CD14-positive monocyte (primary cell): ENCODE results near the gene DNAAF2. TPM values are rescaled to one million over a fixed set of nuclear protein-coding genes. Genes with fewer than 3 reads are reported as not detected.
A peak's percentile ranks its signal among the peaks of the same experiment; 100 is the strongest.

Experiments used
- DNase-seq, 3 donors: peaks; one replicate each; pipeline ENCODE4 v3.0.0-alpha.2; 2011 to 2022
- H2AFZ ChIP-seq: 2 replicates; pipeline ENCODE4 v1.6.0; 2012; ENCODE audit warnings: mild to moderate bottlenecking, low read depth, low read length, inconsistent platforms; ENCODE audit not compliant: insufficient read depth, poor library complexity, severe bottlenecking
- H3K27ac ChIP-seq, 2 donors: 1 replicate in 1 of 2; 2 replicates in 1 of 2; pipeline ENCODE4 v1.5.1; 2012 to 2013; ENCODE audit warnings: low read length in 2 of 2, control low read depth in 1 of 2, inconsistent platforms in 1 of 2, low read depth in 1 of 2, mild to moderate bottlenecking in 1 of 2
- H3K27me3 ChIP-seq, 2 donors: one replicate each; pipeline versions ENCODE4 v1.6.0 to v1.6.1; 2011 to 2013; ENCODE audit warnings: low read length in 2 of 2; ENCODE audit not compliant: control insufficient read depth in 2 of 2, insufficient read depth in 2 of 2
- H3K36me3 ChIP-seq, 2 donors: replicated peaks in 1 of 2; 1 replicate in 1 of 2; 2 replicates in 1 of 2; pipeline versions ENCODE4 v1.5.1 to v1.6.1; 2012 to 2013; ENCODE audit warnings: low read length in 2 of 2, control low read depth in 1 of 2, inconsistent platforms in 1 of 2, mild to moderate bottlenecking in 1 of 2; ENCODE audit not compliant: insufficient read depth in 2 of 2, control insufficient read depth in 1 of 2
- H3K4me1 ChIP-seq, 2 donors: 1 replicate in 1 of 2; 2 replicates in 1 of 2; pipeline versions ENCODE4 v1.5.1 to v1.6.1; 2012 to 2013; ENCODE audit warnings: low read length in 2 of 2, control low read depth in 1 of 2, inconsistent platforms in 1 of 2, mild to moderate bottlenecking in 1 of 2, moderate library complexity in 1 of 2; ENCODE audit not compliant: insufficient read depth in 2 of 2, control insufficient read depth in 1 of 2
- H3K4me2 ChIP-seq: replicated peaks from 2 replicates; pipeline ENCODE3; 2012; ENCODE audit warnings: low read length, moderate library complexity, mild to moderate bottlenecking; ENCODE audit not compliant: poor library complexity, severe bottlenecking; ENCODE audit errors: extremely low read depth
- H3K4me3 ChIP-seq, 3 experiments: fragments of 200-600 bp in 1 of 3; sonication (generic) in 1 of 3; replicated peaks in 1 of 3; 1 replicate in 2 of 3; 2 replicates in 1 of 3; pipeline ENCODE4 v1.5.1; 2011 to 2013; ENCODE audit warnings: low read length in 3 of 3, mild to moderate bottlenecking in 3 of 3, control low read depth in 2 of 3, low read depth in 2 of 3, inconsistent platforms in 1 of 3, moderate library complexity in 1 of 3
- H3K79me2 ChIP-seq: 2 replicates; pipeline ENCODE4 v1.6.0; 2012; ENCODE audit warnings: mild to moderate bottlenecking, control low read depth, inconsistent platforms, low read length, moderate library complexity; ENCODE audit not compliant: insufficient read depth
- H3K9ac ChIP-seq: 2 replicates; pipeline ENCODE4 v1.6.0; 2017; ENCODE audit warnings: low read length, mild to moderate bottlenecking; ENCODE audit not compliant: insufficient read depth, poor library complexity, severe bottlenecking
- H3K9me3 ChIP-seq, 2 donors: replicated peaks in 1 of 2; 1 replicate in 1 of 2; 2 replicates in 1 of 2; pipeline versions ENCODE4 v1.5.1 to v1.6.1; 2012 to 2013; ENCODE audit warnings: low read length in 2 of 2, control low read depth in 1 of 2; ENCODE audit not compliant: control insufficient read depth in 1 of 2, insufficient read depth in 1 of 2
- H4K20me1 ChIP-seq: 2 replicates; pipeline ENCODE4 v1.6.0; 2012; ENCODE audit warnings: mild to moderate bottlenecking, low read length, control low read depth, moderate library complexity; ENCODE audit not compliant: insufficient read depth
- H3K27ac Mint-ChIP-seq, 7 donors: one replicate each; pipeline ENCODE4 v1.8.0; 2020; ENCODE audit warnings: mild to moderate bottlenecking in 7 of 7, mixed read lengths in 7 of 7, moderate library complexity in 6 of 7, inconsistent platforms in 2 of 7
- H3K27me3 Mint-ChIP-seq, 3 donors: one replicate each; pipeline ENCODE4 v1.8.0; 2021 to 2022; ENCODE audit warnings: low read depth in 3 of 3, mild to moderate bottlenecking in 3 of 3, mixed read lengths in 3 of 3, moderate library complexity in 3 of 3, inconsistent platforms in 1 of 3
- H3K36me3 Mint-ChIP-seq, 2 donors: one replicate each; pipeline ENCODE4 v1.8.0; 2020; ENCODE audit warnings: mixed read lengths in 2 of 2, inconsistent platforms in 1 of 2, mild to moderate bottlenecking in 1 of 2
- H3K4me1 Mint-ChIP-seq: one replicate; pipeline ENCODE4 v1.8.0; 2020; ENCODE audit warnings: mild to moderate bottlenecking, mixed read lengths
- H3K4me3 Mint-ChIP-seq, 2 donors: one replicate each; pipeline ENCODE4 v1.8.0; 2020; ENCODE audit warnings: mild to moderate bottlenecking in 2 of 2, mixed read lengths in 2 of 2, moderate library complexity in 1 of 2
- H3K9me3 Mint-ChIP-seq, 7 donors: one replicate each; pipeline ENCODE4 v1.8.0; 2020 to 2022; ENCODE audit warnings: mixed read lengths in 7 of 7, mild to moderate bottlenecking in 6 of 7, moderate library complexity in 6 of 7, inconsistent platforms in 2 of 7
- WGBS: methylation state at CpG from one replicate; pipeline ENCODE4 v1.1.5; 2013; ENCODE audit warnings: missing lambda C conversion rate; ENCODE audit not compliant: insufficient coverage; 5-methylcytosine and 5-hydroxymethylcytosine counted together
- intact Hi-C, 2 donors: fragments of 100-400 bp; cut with micrococcal nuclease; formaldehyde crosslinking; loops; one replicate each; pipeline versions ENCODE4 v1.15.0 to v1.15.1; 2023
- polyA plus RNA-seq, 3 donors: library from polyadenylated mRNA; depleted of rRNA in 1 of 3; unstranded in 2 of 3; stranded (reverse) in 1 of 3; fragments of 300-500 nt in 2 of 3; fragments of >200 nt in 1 of 3; fragmentation: Illumina TruSeq in 2 of 3; gene quantifications; 1 replicate in 2 of 3; 2 replicates in 1 of 3; pipeline ENCODE4 v1.2.3, GENCODE V29; 2012 to 2021
- TF ChIP-seq, protein P1 (sequence below): fragments of 200-600 bp; IDR thresholded peaks from one replicate; pipeline ENCODE4 v1.8.0; 2022; ENCODE audit warnings: antibody characterized with exemption, mild to moderate bottlenecking

Gene DNAAF2
- polyA plus RNA-seq, 3 donors = 1.9 to 6.9 (median 6.8) TPM

DNA sequence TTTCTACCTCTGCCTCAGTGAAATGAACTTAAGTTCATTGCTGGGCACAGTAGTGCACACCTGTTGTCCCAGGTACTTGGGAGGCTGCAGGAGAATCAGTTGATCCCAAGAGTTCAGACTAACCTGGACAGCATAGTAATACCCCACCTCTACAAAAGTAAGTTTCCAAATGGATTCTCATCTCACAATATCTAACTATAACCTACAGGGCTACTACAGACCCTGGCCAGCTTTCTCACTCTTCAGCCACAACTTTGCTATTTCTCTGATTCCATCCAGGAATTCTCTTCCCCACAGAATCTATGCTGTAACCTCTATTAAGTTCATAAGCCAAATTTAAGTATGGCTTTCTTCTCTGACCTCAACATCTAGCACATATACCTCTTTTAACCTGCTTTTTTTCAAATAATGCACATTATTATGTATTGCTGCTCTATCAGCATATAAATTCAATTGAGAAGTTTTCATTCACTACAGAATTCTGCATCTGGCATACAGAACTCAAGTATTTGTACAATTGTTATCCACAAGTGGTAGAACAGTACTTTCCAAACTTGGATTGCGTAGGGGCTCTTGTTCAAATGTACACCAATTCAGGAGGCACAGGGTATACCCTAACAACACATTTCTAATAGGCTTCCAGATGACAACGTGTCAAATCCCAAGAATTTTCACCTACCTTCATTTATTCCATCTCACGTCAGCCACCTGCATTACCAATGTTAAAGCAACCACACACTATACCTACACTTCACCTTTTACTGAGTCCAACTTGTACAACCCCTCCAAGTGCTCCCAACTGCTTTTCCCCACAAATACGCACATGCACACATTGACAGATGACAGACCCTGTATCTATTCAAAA is 52.7 kb downstream of the DNAAF2 start:
- H3K9me3 ChIP-seq = no peaks in the 10 kb centered on the region
- H3K27me3 ChIP-seq = no peaks in the 10 kb centered on the region
- no peak overlapping the region for H3K4me3 ChIP-seq
- no peak overlapping the region for H3K9ac ChIP-seq
- WGBS = 100% methylated on average over 3 of the region's 4 CpGs
- H3K4me1 Mint-ChIP-seq = peaks cover 45% of the 10 kb centered on the region
- H3K9me3 Mint-ChIP-seq = no peaks in the 10 kb centered on the region
- TF ChIP-seq, protein P1, sequence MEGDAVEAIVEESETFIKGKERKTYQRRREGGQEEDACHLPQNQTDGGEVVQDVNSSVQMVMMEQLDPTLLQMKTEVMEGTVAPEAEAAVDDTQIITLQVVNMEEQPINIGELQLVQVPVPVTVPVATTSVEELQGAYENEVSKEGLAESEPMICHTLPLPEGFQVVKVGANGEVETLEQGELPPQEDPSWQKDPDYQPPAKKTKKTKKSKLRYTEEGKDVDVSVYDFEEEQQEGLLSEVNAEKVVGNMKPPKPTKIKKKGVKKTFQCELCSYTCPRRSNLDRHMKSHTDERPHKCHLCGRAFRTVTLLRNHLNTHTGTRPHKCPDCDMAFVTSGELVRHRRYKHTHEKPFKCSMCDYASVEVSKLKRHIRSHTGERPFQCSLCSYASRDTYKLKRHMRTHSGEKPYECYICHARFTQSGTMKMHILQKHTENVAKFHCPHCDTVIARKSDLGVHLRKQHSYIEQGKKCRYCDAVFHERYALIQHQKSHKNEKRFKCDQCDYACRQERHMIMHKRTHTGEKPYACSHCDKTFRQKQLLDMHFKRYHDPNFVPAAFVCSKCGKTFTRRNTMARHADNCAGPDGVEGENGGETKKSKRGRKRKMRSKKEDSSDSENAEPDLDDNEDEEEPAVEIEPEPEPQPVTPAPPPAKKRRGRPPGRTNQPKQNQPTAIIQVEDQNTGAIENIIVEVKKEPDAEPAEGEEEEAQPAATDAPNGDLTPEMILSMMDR = no peak
- DNase-seq = no peak
- peak overlapping the region in 1 of 2 donors; percentile 16 for H3K27ac ChIP-seq
- peaks cover 71% of the 10 kb centered on the region for H3K79me2 ChIP-seq
- peaks cover 24 to 43% of the 10 kb centered on the region in 2 donors for H3K36me3 ChIP-seq
- H3K4me2 ChIP-seq = no peak overlapping the region
- H4K20me1 ChIP-seq = peaks cover 64% of the 10 kb centered on the region
- H3K4me3 Mint-ChIP-seq = no peak overlapping the region
- peaks cover 0 to 3% (median 0%) of the 10 kb centered on the region in 3 donors for H3K27me3 Mint-ChIP-seq
- H3K36me3 Mint-ChIP-seq = peaks cover 38 to 49% of the 10 kb centered on the region in 2 donors
- intact Hi-C loops = no loop called here
- peak overlapping the region in 2 of 7 donors; percentile 4 for H3K27ac Mint-ChIP-seq
- H2AFZ ChIP-seq = no peak overlapping the region
- peaks cover 16 to 21% of the 10 kb centered on the region in 2 donors for H3K4me1 ChIP-seq

DNA sequence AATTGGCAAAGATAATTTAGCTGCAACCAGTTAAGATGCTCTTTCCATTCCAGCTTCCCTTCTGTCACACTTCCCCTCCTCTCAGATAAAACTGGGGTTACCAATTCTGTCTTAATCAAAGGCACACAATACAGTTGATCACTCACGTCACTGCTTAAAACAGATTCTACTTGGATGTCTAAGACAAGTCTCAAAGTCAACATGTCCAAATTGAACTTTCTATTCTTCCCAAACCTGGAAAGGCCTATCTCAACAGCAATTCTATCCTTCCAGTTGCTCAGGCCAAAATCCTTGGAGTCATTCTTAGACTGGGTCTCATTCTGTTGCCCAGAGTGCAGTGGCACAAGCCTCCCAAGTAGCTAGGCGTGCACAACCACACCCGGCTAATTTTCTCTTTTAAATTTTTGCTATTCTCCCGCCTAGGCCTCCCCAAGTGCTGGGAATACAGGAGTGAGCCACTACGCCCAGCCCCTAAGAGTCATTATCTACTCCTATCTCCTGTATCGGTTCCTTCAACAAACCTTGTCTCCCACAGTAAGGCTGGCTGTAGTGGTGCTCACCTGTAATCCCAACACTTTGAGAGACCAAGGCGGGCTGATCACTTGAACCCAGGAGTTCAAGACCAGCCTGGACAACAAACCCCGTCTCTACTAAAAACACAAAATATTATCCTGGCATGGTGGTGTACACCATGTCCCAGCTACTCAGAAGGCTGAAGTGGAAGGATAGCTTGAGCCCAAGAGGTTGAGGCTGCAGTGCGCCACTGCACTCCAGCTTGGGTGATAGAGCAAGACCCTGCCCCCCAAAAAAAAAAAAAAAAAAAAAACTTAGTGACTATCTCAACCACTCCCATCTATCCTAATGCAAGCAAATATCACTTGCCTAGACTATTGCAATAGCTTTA is 53.6 kb downstream of the DNAAF2 start:
- Histone ChIP-seq H3K79me2 (peaks cover 71% of the 10 kb centered on the region), H3K9me3 (no peaks in the 10 kb centered on the region), H3K9ac (no peak overlapping the region), H3K27ac (peak overlapping the region in 1 of 2 donors; percentile 5), H3K36me3 (peaks cover 30 to 52% of the 10 kb centered on the region in 2 donors), H3K27me3 (no peaks in the 10 kb centered on the region), H3K4me1 (peaks cover 16 to 17% of the 10 kb centered on the region in 2 donors), H3K4me2 (no peak overlapping the region), H2AFZ (no peak overlapping the region), H4K20me1 (peaks cover 64% of the 10 kb centered on the region), H3K4me3 (no peak overlapping the region)
- TF ChIP-seq, protein P1 = no peak
- peaks cover 45 to 57% of the 10 kb centered on the region in 2 donors for H3K36me3 Mint-ChIP-seq
- H3K27me3 Mint-ChIP-seq = peaks cover 0 to 3% (median 0%) of the 10 kb centered on the region in 3 donors
- H3K4me1 Mint-ChIP-seq = peaks cover 42% of the 10 kb centered on the region
- peak overlapping the region in 4 of 7 donors; percentile 1 to 53 (median 16) for H3K27ac Mint-ChIP-seq
- WGBS = 100% methylated on average over 7 of the region's 9 CpGs
- DNase-seq = no peak
- no peak overlapping the region for H3K4me3 Mint-ChIP-seq
- intact Hi-C loops = no loop called here
- no peaks in the 10 kb centered on the region for H3K9me3 Mint-ChIP-seq
